HepG2 (cell line): ENCODE measurements around the gene BOLL. TPM values are rescaled to one million over a fixed set of nuclear protein-coding genes. Genes with fewer than 3 reads are reported as not detected.

Experiments used
- ATAC-seq: fragments of 200-7000 bp; cut with Tn5 transposase; 3 replicates; pipeline ENCODE4 v1.9.1; 2020; ENCODE audit warnings: mild to moderate bottlenecking, moderate library complexity
- BruUV-seq: library from RNA; stranded (reverse); fragments of 400-500 nt; replicated peaks from 2 replicates; lab custom pipeline; 2021; lab: Mats Ljungman, UMichigan
- CTCF ChIA-PET: fragments of 300-600 bp; formaldehyde crosslinking; extraction: SDS; loops from one replicate; lab custom pipeline; 2021; ENCODE audit warnings: low total read pairs, inconsistent platforms, low intra/inter-chr PET ratio; lab: Yijun Ruan, JAX
- POLR2A ChIA-PET: fragments of 350-600 bp; sonication (Branson Sonifier 250); formaldehyde crosslinking; loops from one replicate; lab custom pipeline; 2020; ENCODE audit warnings: antibody characterized with exemption, inconsistent platforms; lab: Yijun Ruan, JAX
- DNase-seq: peaks from one replicate; pipeline ENCODE4 v3.0.0-alpha.2; 2015; ENCODE audit warnings: low spot score
- FAIRE-seq: peaks from 3 replicates; lab custom pipeline; 2011; peaks lifted over from hg19 to GRCh38; lab: Jason Lieb, UNC
- H2AFZ ChIP-seq: one replicate; pipeline ENCODE4 v1.6.1; 2011; ENCODE audit warnings: low read length, inconsistent platforms
- H3K27ac ChIP-seq: fragments of 300-600 bp; 3 replicates; pipeline ENCODE4 v1.8.0; 2011; ENCODE audit warnings: mixed run types, mild to moderate bottlenecking, mixed read lengths, low read length, inconsistent platforms; ENCODE audit not compliant: insufficient read depth; ENCODE audit errors: extremely low read length
- H3K27me3 ChIP-seq, 2 experiments: fragments of 200-600 bp in 1 of 2; 2 replicates in 1 of 2; 3 replicates in 1 of 2; pipeline versions ENCODE4 v1.6.0 to v1.8.0; 2011; ENCODE audit warnings: low read length in 2 of 2, mild to moderate bottlenecking in 2 of 2, moderate library complexity in 2 of 2, inconsistent platforms in 1 of 2; ENCODE audit not compliant: insufficient read depth in 2 of 2, control insufficient read depth in 1 of 2
- H3K36me3 ChIP-seq, 2 experiments: fragments of 200-600 bp in 1 of 2; replicated peaks in 1 of 2; 2 replicates in 1 of 2; 3 replicates in 1 of 2; pipeline versions ENCODE4 v1.5.1 to v1.8.0; 2011; ENCODE audit warnings: low read length in 2 of 2, inconsistent platforms in 1 of 2; ENCODE audit not compliant: insufficient read depth in 2 of 2, control insufficient read depth in 1 of 2
- H3K4me1 ChIP-seq: 2 replicates; pipeline ENCODE4 v1.5.1; 2012; ENCODE audit warnings: low read length, inconsistent platforms; ENCODE audit not compliant: insufficient read depth
- H3K4me2 ChIP-seq: 2 replicates; pipeline ENCODE4 v1.6.0; 2011; ENCODE audit warnings: low read depth, low read length, inconsistent platforms
- H3K4me3 ChIP-seq, 3 experiments: fragments of 200-600 bp in 1 of 3; sonication (generic), shearing (Covaris generic) in 1 of 3; replicated peaks in 1 of 3; 2 replicates each; pipeline ENCODE4 v1.5.1; 2011 to 2016; ENCODE audit warnings: low read length in 3 of 3, inconsistent platforms in 2 of 3, low read depth in 2 of 3, mild to moderate bottlenecking in 2 of 3, control low read depth in 1 of 3, mixed read lengths in 1 of 3; ENCODE audit not compliant: insufficient read depth in 1 of 3
- H3K79me2 ChIP-seq: one replicate; pipeline ENCODE4 v1.6.1; 2011; ENCODE audit warnings: low read length, inconsistent platforms; ENCODE audit not compliant: insufficient read depth
- H3K9ac ChIP-seq: 2 replicates; pipeline ENCODE4 v1.6.0; 2011; ENCODE audit warnings: mild to moderate bottlenecking, low read depth, low read length, inconsistent platforms; ENCODE audit not compliant: insufficient read depth
- H3K9me3 ChIP-seq: 2 replicates; pipeline ENCODE4 v1.5.1; 2012; ENCODE audit warnings: mild to moderate bottlenecking, low read length
- H4K20me1 ChIP-seq: 2 replicates; pipeline ENCODE4 v1.6.0; 2011; ENCODE audit warnings: inconsistent platforms, mild to moderate bottlenecking, low read length, moderate library complexity; ENCODE audit not compliant: insufficient read depth
- BCLAF1 ChIP-seq: fragments of 450-650 bp; IDR thresholded peaks from 2 replicates; pipeline ENCODE4 v1.6.1; 2017; ENCODE audit warnings: mild to moderate bottlenecking
- HMGXB3 ChIP-seq: sonication (generic); formaldehyde crosslinking; IDR thresholded peaks from 2 replicates; pipeline ENCODE4 v1.4.0; 2020; ENCODE audit warnings: missing genetic modification reagents, borderline replicate concordance
- ZNF546 ChIP-seq: sonication (generic); formaldehyde crosslinking; conservative IDR thresholded peaks from 2 replicates; pipeline ENCODE4 v1.8.1; 2023; ENCODE audit warnings: mild to moderate bottlenecking, missing genetic modification reagents
- ZNF703 ChIP-seq: sonication (generic); formaldehyde crosslinking; IDR thresholded peaks from 2 replicates; pipeline ENCODE4 v1.5.1; 2020; ENCODE audit warnings: missing genetic modification reagents, mild to moderate bottlenecking, moderate library complexity, borderline replicate concordance
- ZNF749 ChIP-seq: sonication (generic); formaldehyde crosslinking; IDR thresholded peaks from 2 replicates; pipeline ENCODE4 v1.8.0; 2022; ENCODE audit warnings: mild to moderate bottlenecking, missing genetic modification reagents, moderate library complexity, borderline replicate concordance
- ZNF790 ChIP-seq: sonication (generic); formaldehyde crosslinking; IDR thresholded peaks from 2 replicates; pipeline ENCODE4 v1.8.0; 2022; ENCODE audit warnings: missing genetic modification reagents, mild to moderate bottlenecking, borderline replicate concordance
- in situ Hi-C: cut with HindIII; loops from 2 replicates; pipeline ENCODE4 v1.10.0; 2017; ENCODE audit warnings: low pct_unique_long_range_greater_than_20kb; ENCODE audit not compliant: extremely low pct_ligation_motif_present
- intact Hi-C: fragments of 100-400 bp; cut with micrococcal nuclease; formaldehyde crosslinking; loops from one replicate; pipeline ENCODE4 v1.10.0; 2022; ENCODE audit not compliant: unreplicated experiment
- polyA plus RNA-seq, 8 experiments: library from polyadenylated mRNA; depleted of rRNA in 3 of 8; stranded (reverse) in 7 of 8; unstranded in 1 of 8; fragments of >200 nt; fragmentation: Illumina TruSeq in 4 of 8; extraction: Trizol in 4 of 8; gene quantifications; 2 replicates each; pipeline versions ENCODE4 v1.2.1 to v1.2.3, GENCODE V29; 2011 to 2016; ENCODE audit warnings: low read depth in 4 of 8, missing spikeins in 1 of 8, mixed read lengths in 1 of 8; ENCODE audit not compliant: insufficient read depth in 1 of 8
- total RNA-seq, 5 experiments: library from RNA; depleted of rRNA; stranded (reverse); fragments of >200 nt; fragmentation: Illumina TruSeq; extraction: Trizol; gene quantifications; 2 replicates each; pipeline ENCODE4 v1.2.3, GENCODE V29; 2016; ENCODE audit warnings: low read depth in 1 of 5
- TF ChIP-seq, protein P1 (sequence below): sonication (generic); formaldehyde crosslinking; IDR thresholded peaks from 2 replicates; pipeline ENCODE4 v1.8.0; 2023; ENCODE audit warnings: mild to moderate bottlenecking, missing genetic modification reagents

The BOLL gene
- total and polyA plus RNA-seq, 2 of the 13 experiments (the other 11 are each of a cell fraction or from before 2014, with no cell fraction given): not detected

DNA sequence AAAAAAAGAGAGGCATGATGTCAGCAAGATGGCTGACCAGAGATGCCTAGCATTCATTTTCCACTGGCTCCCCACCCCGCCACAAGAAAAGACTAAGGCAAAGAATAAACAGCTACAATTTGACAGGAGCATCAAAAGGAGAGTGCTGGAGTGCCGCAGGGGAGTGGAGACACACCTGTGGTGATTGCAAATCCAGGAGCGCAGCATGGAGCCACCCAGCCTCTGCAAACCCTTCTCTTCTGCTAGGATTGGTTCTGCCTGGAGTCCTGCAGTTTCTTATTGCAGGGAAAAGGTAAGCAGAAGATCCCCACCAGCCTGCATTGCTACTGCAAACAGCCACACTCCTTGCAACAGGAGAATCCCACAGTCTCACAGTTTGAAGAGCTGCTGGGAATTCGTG, 26.1 kb downstream of the BOLL start (continued):
- TF ChIP-seq HMGXB3 (CRISPR knock-in tag): no peak
- TF ChIP-seq, protein P1, sequence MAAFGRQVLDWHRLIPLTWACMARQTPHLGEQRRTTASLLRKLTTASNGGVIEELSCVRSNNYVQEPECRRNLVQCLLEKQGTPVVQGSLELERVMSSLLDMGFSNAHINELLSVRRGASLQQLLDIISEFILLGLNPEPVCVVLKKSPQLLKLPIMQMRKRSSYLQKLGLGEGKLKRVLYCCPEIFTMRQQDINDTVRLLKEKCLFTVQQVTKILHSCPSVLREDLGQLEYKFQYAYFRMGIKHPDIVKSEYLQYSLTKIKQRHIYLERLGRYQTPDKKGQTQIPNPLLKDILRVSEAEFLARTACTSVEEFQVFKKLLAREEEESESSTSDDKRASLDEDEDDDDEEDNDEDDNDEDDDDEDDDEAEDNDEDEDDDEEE (CRISPR knock-in tag): no peak
- TF ChIP-seq ZNF546 (CRISPR knock-in tag): no peak
- TF ChIP-seq ZNF749 (CRISPR knock-in tag): no peak

- Histone ChIP-seq H3K27ac (no peak overlapping the region), H3K4me3 (no peak overlapping the region), H3K36me3 (no peaks in the 10 kb centered on the region), H4K20me1 (no peaks in the 10 kb centered on the region), H3K9me3 (no peaks in the 10 kb centered on the region), H3K79me2 (no peaks in the 10 kb centered on the region), H2AFZ (no peak overlapping the region), H3K4me2 (no peak overlapping the region), H3K4me1 (no peaks in the 10 kb centered on the region), H3K9ac (no peak overlapping the region), H3K27me3 (no peaks in the 10 kb centered on the region)
- no peak for DNase-seq
- in situ Hi-C loops: no loop called here
- BruUV-seq: no TSS peak
- ChIA-PET CTCF (no interaction called here), POLR2A (no interaction called here)
- FAIRE-seq: no peak
- intact Hi-C loops: no loop called here
- TF ChIP-seq ZNF703 (CRISPR knock-in tag) (no peak), BCLAF1 (no peak), ZNF790 (CRISPR knock-in tag) (no peak)
- ATAC-seq: no peak
Measured at GRCh38 chr2:197740200-197740599, 44.9 kb downstream of the BOLL start.
